Measurements from ENCODE around the gene PPP1R7. TPM values are rescaled to one million over a fixed set of nuclear protein-coding genes. Genes with fewer than 3 reads are reported as not detected.

PPP1R7 gene
- total RNA-seq, 1 experiment from 2014 or later, result 43.9 TPM

DNA sequence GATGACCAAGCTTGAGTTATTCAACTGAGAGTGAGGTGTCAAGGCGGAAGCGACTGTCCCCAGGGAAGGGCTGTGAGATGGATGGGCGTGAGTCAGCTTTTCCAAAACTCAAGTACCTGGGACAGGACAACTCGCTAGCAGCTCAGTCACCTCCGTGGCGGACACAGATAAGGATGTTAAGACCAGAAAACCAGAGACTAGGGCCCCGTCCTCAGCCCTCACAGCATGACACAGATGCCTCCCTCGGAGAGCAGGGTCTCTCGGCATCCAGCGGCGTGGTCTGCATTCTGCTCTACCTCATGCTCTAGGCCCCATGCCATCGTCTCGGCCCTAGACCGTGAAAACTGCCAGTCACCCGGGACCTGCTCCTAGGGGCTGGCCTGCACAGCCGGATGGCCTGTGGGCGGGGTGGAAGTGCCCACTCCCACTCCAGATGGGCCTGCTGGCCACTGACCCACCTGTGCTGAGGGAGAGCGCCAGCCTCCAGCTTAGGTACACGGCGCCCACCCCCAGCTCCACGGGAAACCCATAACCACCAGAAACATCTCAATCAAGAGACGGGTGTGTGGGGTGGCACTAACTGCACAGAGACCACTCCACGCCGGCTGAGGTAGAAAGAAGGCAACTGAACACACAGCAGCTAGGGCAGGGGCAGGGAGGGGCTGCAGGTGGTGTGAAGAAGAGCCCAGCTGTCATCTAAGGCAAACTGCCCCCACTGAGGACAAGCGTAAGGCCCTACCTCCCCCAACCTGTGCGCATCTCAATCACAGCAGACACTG is 78.0 kb downstream of the PPP1R7 start:
- DNase-seq (ENCODE audit: unreplicated experiment), result no peak
- no peak overlapping the region for H3K27ac Mint-ChIP-seq (ENCODE audit: low read depth, unreplicated experiment)
- ChIA-PET CTCF (interaction anchor here (1.4 kb wide), 1 partner anchor 9 kb away, joined by 5 read pairs; no protein-coding TSS in a partner anchor), POLR2A (no interaction called here)
- BruUV-seq (replicated peaks), result no TSS peak
- peaks cover 84% of the 10 kb centered on the region for H3K36me3 Mint-ChIP-seq (ENCODE audit: insufficient read depth, unreplicated experiment)
- H3K9me3 Mint-ChIP-seq (ENCODE audit: unreplicated experiment), result no peaks in the 10 kb centered on the region
- H3K4me3 Mint-ChIP-seq (ENCODE audit: unreplicated experiment), result no peak overlapping the region
- intact Hi-C loops (cut with micrococcal nuclease), result no loop called here
- peaks cover 11% of the 10 kb centered on the region for H3K4me1 Mint-ChIP-seq (ENCODE audit: insufficient read depth, unreplicated experiment)
- no peaks in the 10 kb centered on the region for H3K27me3 Mint-ChIP-seq (ENCODE audit: insufficient read depth, unreplicated experiment)
- TF ChIP-seq, protein P1, sequence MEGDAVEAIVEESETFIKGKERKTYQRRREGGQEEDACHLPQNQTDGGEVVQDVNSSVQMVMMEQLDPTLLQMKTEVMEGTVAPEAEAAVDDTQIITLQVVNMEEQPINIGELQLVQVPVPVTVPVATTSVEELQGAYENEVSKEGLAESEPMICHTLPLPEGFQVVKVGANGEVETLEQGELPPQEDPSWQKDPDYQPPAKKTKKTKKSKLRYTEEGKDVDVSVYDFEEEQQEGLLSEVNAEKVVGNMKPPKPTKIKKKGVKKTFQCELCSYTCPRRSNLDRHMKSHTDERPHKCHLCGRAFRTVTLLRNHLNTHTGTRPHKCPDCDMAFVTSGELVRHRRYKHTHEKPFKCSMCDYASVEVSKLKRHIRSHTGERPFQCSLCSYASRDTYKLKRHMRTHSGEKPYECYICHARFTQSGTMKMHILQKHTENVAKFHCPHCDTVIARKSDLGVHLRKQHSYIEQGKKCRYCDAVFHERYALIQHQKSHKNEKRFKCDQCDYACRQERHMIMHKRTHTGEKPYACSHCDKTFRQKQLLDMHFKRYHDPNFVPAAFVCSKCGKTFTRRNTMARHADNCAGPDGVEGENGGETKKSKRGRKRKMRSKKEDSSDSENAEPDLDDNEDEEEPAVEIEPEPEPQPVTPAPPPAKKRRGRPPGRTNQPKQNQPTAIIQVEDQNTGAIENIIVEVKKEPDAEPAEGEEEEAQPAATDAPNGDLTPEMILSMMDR (IDR thresholded peaks at IDR 0.05; ENCODE audit: unreplicated experiment), result no peak

DNA sequence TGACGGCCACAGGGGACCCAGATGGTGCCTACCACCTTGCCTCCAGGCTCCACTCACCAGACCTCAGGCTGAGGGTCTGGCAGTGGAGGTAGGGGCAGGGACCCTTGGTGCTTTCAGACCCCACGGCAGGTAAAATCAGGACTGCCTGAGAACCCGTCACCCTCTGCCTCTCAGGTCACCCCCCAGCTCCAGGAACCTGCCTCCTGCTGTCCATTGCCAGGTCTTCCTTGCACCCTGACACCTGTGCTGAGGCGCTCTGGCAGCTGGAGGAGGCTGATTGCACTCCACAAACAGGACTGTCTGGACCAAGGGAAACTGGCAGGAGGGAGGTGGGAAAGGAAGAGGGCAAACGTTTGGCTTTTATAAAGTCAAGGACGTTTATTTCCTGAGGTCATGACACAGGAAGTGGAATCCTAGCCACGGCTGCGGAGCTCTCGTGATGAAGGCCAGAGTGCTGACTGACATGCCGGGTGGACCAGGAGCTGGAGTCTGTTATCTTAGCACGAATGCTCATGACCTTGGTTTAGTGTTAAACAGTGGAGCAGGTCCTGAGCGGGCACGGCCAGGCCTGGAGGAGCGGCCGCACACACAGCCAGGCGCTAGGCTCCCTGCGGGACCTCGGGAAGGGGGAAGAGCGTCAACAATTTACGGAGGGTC is 78.7 kb downstream of the PPP1R7 start:
- Mint-ChIP-seq H3K9me3 (ENCODE audit: unreplicated experiment) (no peaks in the 10 kb centered on the region), H3K4me3 (ENCODE audit: unreplicated experiment) (no peak overlapping the region), H3K27ac (ENCODE audit: low read depth, unreplicated experiment) (no peak overlapping the region), H3K27me3 (ENCODE audit: insufficient read depth, unreplicated experiment) (no peaks in the 10 kb centered on the region), H3K4me1 (ENCODE audit: insufficient read depth, unreplicated experiment) (peaks cover 10% of the 10 kb centered on the region), H3K36me3 (ENCODE audit: insufficient read depth, unreplicated experiment) (peaks cover 91% of the 10 kb centered on the region)
- TF ChIP-seq, protein P1 (IDR thresholded peaks at IDR 0.05; ENCODE audit: unreplicated experiment), result no peak
- intact Hi-C loops (cut with micrococcal nuclease), result no loop called here
- BruUV-seq (replicated peaks), result no TSS peak
- ChIA-PET CTCF (interaction anchor here (1.4 kb wide), 1 partner anchor 10 kb away, joined by 5 read pairs; no protein-coding TSS in a partner anchor), POLR2A (interaction anchor here (0.6 kb wide), 1 partner anchor 28 kb away, joined by 3 read pairs; no protein-coding TSS in a partner anchor)
- no peak for DNase-seq (ENCODE audit: unreplicated experiment)

DNA sequence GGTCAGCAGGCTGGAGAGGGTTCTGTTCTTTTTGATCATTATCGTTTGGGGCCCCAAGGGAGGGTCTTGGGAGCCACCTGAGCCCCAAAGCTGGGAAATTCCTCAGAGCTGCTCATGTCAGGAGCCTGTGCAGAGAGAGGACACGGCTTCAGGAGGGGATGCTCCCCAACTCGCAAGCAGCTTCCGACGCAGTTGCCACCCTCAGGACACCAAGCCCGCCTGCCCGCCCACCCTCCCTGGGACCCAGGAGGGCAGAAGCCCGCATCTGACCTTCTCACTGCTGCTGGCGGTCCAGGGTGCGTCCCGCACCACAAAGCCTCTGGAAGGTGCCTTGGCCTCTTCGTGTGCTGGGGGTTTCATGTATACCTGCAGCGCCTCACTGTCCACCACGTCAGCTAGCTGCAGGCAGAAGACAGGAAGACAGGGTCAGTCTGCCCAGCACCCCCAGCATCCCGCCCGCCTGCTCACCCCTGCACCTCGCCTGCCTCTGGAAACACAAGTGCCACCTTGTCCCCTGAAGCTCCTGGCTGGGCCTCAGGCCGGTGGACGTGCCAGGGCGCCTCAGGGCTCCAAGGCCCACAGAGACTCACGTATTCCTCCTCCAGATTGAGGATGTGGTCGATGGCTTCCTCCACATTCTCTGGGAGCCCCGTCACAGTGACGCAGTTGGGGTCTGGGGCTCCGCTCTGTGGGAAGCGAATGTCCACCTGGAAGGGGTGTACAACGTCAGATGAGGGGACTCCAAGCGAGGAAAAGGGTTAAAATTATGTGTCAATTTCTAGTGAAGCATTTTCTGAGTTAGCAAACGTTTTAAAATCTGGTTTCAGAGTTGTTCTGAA is 79.5 kb downstream of the PPP1R7 start:
- Mint-ChIP-seq H3K36me3 (ENCODE audit: insufficient read depth, unreplicated experiment) (peaks cover 97% of the 10 kb centered on the region), H3K9me3 (ENCODE audit: unreplicated experiment) (no peaks in the 10 kb centered on the region), H3K27ac (ENCODE audit: low read depth, unreplicated experiment) (no peak overlapping the region), H3K4me3 (ENCODE audit: unreplicated experiment) (no peak overlapping the region), H3K4me1 (ENCODE audit: insufficient read depth, unreplicated experiment) (peaks cover 2% of the 10 kb centered on the region), H3K27me3 (ENCODE audit: insufficient read depth, unreplicated experiment) (no peaks in the 10 kb centered on the region)
- DNase-seq (ENCODE audit: unreplicated experiment), result no peak
- intact Hi-C loops (cut with micrococcal nuclease), result no loop called here
- BruUV-seq (replicated peaks), result no TSS peak
- ChIA-PET POLR2A (interaction anchor here (0.6 kb wide), 1 partner anchor 27 kb away, joined by 3 read pairs; no protein-coding TSS in a partner anchor), CTCF (no interaction called here)
- TF ChIP-seq, protein P1 (IDR thresholded peaks at IDR 0.05; ENCODE audit: unreplicated experiment), result no peak

DNA sequence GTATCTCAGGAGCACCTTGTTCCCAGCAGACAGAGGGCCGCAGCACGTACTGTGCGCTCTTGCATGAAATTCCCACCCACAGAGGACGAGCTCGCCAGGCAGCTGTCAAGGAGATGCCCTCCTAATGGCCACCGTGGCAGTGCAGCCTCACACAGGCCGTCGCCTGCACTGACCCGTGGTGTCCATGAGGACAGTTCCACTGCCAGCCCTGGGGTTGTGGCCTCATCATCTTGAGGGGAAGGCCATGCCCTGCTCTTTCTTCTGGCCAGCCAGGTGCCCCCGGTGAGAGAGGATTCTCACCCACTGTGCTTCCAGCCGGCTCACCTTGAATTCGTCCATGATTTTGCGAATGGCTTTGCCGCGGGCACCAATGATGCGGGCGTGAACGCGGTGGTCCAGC is 80.2 kb downstream of the PPP1R7 start:
- Mint-ChIP-seq H3K4me1 (ENCODE audit: insufficient read depth, unreplicated experiment) (no peaks in the 10 kb centered on the region), H3K27me3 (ENCODE audit: insufficient read depth, unreplicated experiment) (no peaks in the 10 kb centered on the region), H3K36me3 (ENCODE audit: insufficient read depth, unreplicated experiment) (peaks cover 97% of the 10 kb centered on the region), H3K27ac (ENCODE audit: low read depth, unreplicated experiment) (no peak overlapping the region), H3K4me3 (ENCODE audit: unreplicated experiment) (no peak overlapping the region), H3K9me3 (ENCODE audit: unreplicated experiment) (no peaks in the 10 kb centered on the region)
- no TSS peak for BruUV-seq (replicated peaks)
- TF ChIP-seq, protein P1 (IDR thresholded peaks at IDR 0.05; ENCODE audit: unreplicated experiment), result no peak
- intact Hi-C loops (cut with micrococcal nuclease), result no loop called here
- no peak for DNase-seq (ENCODE audit: unreplicated experiment)
- ChIA-PET CTCF (no interaction called here), POLR2A (no interaction called here)
